Hepatocyte (in vitro differentiated cells): ENCODE results near the gene MACROD2. TPM values are rescaled to one million over a fixed set of nuclear protein-coding genes. Genes with fewer than 3 reads are reported as not detected.

Source experiments
- DNase-seq: peaks from one replicate; pipeline ENCODE4 v3.0.0-alpha.2; 2016; ENCODE audit warnings: low spot score
- H2AFZ ChIP-seq: fragments of 200-600 bp; sonication (generic); 2 replicates; pipeline ENCODE4 v1.6.0; 2016; ENCODE audit warnings: antibody characterized with exemption, mild to moderate bottlenecking
- H3K27ac ChIP-seq: fragments of 200-600 bp; sonication (generic); 2 replicates; pipeline ENCODE4 v1.5.1; 2016; ENCODE audit warnings: mild to moderate bottlenecking
- H3K27me3 ChIP-seq: fragments of 200-600 bp; sonication (generic); 2 replicates; pipeline ENCODE4 v1.6.1; 2016
- H3K36me3 ChIP-seq: fragments of 200-600 bp; sonication (generic); replicated peaks from 2 replicates; pipeline ENCODE4 v1.5.1; 2016; ENCODE audit warnings: low read depth; ENCODE audit not compliant: insufficient read depth
- H3K4me1 ChIP-seq: fragments of 200-600 bp; sonication (generic); 2 replicates; pipeline ENCODE4 v1.5.1; 2016; ENCODE audit warnings: mild to moderate bottlenecking, moderate library complexity; ENCODE audit not compliant: insufficient read depth
- H3K4me2 ChIP-seq: fragments of 200-600 bp; sonication (generic); 2 replicates; pipeline ENCODE4 v1.6.0; 2016
- H3K4me3 ChIP-seq: fragments of 200-600 bp; sonication (generic); 2 replicates; pipeline ENCODE4 v1.5.1; 2016; ENCODE audit warnings: mild to moderate bottlenecking
- H3K79me2 ChIP-seq: fragments of 200-600 bp; sonication (generic); 2 replicates; pipeline ENCODE4 v1.6.0; 2017; ENCODE audit warnings: mild to moderate bottlenecking
- H3K9me2 ChIP-seq: fragments of 200-600 bp; sonication (generic); replicated peaks from 2 replicates; pipeline ENCODE4 v1.6.0; 2017; ENCODE audit warnings: mild to moderate bottlenecking; ENCODE audit not compliant: insufficient read depth
- H3K9me3 ChIP-seq: fragments of 200-600 bp; sonication (generic); 2 replicates; pipeline ENCODE4 v1.5.1; 2016; ENCODE audit warnings: low read depth, mild to moderate bottlenecking
- H4K20me1 ChIP-seq: fragments of 200-600 bp; sonication (generic); 2 replicates; pipeline ENCODE4 v1.6.0; 2016; ENCODE audit warnings: mild to moderate bottlenecking; ENCODE audit not compliant: insufficient read depth, poor library complexity, severe bottlenecking
- CTCF ChIP-seq: fragments of 200-600 bp; sonication (generic); IDR thresholded peaks from 2 replicates; pipeline ENCODE4 v1.5.1; 2016; ENCODE audit warnings: antibody characterized with exemption, mild to moderate bottlenecking; ENCODE audit not compliant: poor library complexity
- EZH2 ChIP-seq: fragments of 200-600 bp; sonication (generic); IDR thresholded peaks from 2 replicates; pipeline ENCODE4 v1.6.1; 2016; ENCODE audit warnings: antibody characterized with exemption, mild to moderate bottlenecking, borderline replicate concordance
- EZH2phosphoT487 ChIP-seq: fragments of 200-600 bp; sonication (generic); IDR thresholded peaks from one replicate; pipeline ENCODE4 v1.6.1; 2018; ENCODE audit warnings: antibody characterized with exemption, mild to moderate bottlenecking, low read depth, moderate library complexity; ENCODE audit not compliant: unreplicated experiment, severe bottlenecking
- WGBS: methylation state at CpG from one replicate; pipeline ENCODE4 v1.1.6; 2016; ENCODE audit warnings: low lambda C conversion rate; ENCODE audit errors: missing lambda C conversion rate; 5-methylcytosine and 5-hydroxymethylcytosine counted together
- polyA plus RNA-seq: library from polyadenylated mRNA; unstranded; fragments of >200 nt; fragmentation: Nextera tagmentation; extraction: Ambion mirVana; gene quantifications from 2 replicates; pipeline ENCODE4 v1.2.1, GENCODE V29; 2016
- total RNA-seq: library from RNA; depleted of rRNA; stranded (reverse); fragments of >200 nt; gene quantifications from 2 replicates; pipeline ENCODE4 v1.2.3, GENCODE V29; 2014

Gene MACROD2
- total and polyA plus RNA-seq, 2 experiments from 2014 or later = 2.4 to 3.1 TPM

DNA sequence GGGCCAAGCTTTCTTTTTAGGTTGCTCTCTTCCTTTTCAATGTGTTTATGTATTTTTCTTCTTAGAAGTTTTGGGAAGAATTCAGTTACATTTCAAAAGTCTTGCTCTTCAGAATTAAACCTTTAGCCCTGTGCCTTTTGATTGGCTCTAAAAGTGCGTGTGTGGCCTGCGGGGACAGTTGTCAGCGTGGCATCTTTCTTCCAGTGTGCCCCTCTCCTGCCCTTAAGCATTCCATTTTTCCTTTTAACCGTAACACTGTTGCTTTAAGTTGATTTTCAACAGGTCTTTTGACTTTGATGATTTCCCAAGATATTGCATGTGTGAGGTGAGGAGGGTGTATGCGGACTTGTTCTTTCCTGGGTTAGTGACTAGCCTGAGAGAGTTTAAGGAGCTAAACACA, 1341.2 kb downstream of the MACROD2 start:
- no peak overlapping the region for H3K27ac ChIP-seq
- WGBS = 88% methylated on average over 5 of the region's 5 CpGs
- no peak overlapping the region for H3K4me2 ChIP-seq
- DNase-seq = no peak
- no peaks in the 10 kb centered on the region for H3K79me2 ChIP-seq
- no peaks in the 10 kb centered on the region for H3K27me3 ChIP-seq
- no peaks in the 10 kb centered on the region for H4K20me1 ChIP-seq
- H3K4me3 ChIP-seq = no peak overlapping the region
- H3K9me3 ChIP-seq = no peaks in the 10 kb centered on the region
- H2AFZ ChIP-seq = no peak overlapping the region
- H3K9me2 ChIP-seq = no peaks in the 10 kb centered on the region
- no peaks in the 10 kb centered on the region for H3K4me1 ChIP-seq
- no peak for TF ChIP-seq EZH2phosphoT487
- TF ChIP-seq EZH2 = no peak
- TF ChIP-seq CTCF = no peak
- no peaks in the 10 kb centered on the region for H3K36me3 ChIP-seq

DNA sequence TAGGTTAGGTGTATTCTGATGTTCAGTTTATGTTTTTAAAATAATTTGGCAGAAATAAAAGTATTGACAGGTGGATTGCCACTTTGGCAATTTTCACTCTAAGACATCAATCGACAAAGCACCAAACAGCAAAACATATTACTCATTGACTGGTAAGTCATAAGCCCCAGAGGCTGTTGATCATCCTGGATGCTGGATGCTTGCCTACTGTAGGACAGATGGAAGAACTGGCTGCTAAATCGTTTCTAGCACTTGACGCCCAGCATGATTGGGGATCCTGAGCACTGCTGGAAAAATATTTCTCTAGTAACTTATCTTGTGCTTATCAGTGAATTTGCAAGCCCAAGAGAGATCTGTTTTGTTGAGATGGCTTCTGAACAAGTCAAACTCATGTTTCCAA, 1343.9 kb downstream of the MACROD2 start:
- no peak overlapping the region for H2AFZ ChIP-seq
- 88% methylated on average over 3 of the region's 3 CpGs for WGBS
- H3K27ac ChIP-seq = no peak overlapping the region
- H3K36me3 ChIP-seq = no peaks in the 10 kb centered on the region
- H3K27me3 ChIP-seq = no peaks in the 10 kb centered on the region
- H3K9me3 ChIP-seq = no peaks in the 10 kb centered on the region
- no peak overlapping the region for H3K4me2 ChIP-seq
- H3K79me2 ChIP-seq = no peaks in the 10 kb centered on the region
- no peak for TF ChIP-seq EZH2
- TF ChIP-seq EZH2phosphoT487 = no peak
- no peak for TF ChIP-seq CTCF
- DNase-seq = no peak
- H4K20me1 ChIP-seq = no peaks in the 10 kb centered on the region
- no peaks in the 10 kb centered on the region for H3K9me2 ChIP-seq
- no peak overlapping the region for H3K4me3 ChIP-seq
- no peaks in the 10 kb centered on the region for H3K4me1 ChIP-seq

GRCh38 chr20:15342991-15343523, 1347.7 kb downstream of the MACROD2 start:
- Histone ChIP-seq H3K4me3 (no peak overlapping the region), H3K79me2 (no peaks in the 10 kb centered on the region), H3K4me1 (no peaks in the 10 kb centered on the region), H3K9me2 (no peaks in the 10 kb centered on the region), H3K9me3 (no peaks in the 10 kb centered on the region), H4K20me1 (no peaks in the 10 kb centered on the region), H3K27me3 (no peaks in the 10 kb centered on the region), H3K27ac (no peak overlapping the region), H3K4me2 (no peak overlapping the region), H2AFZ (no peak overlapping the region), H3K36me3 (no peaks in the 10 kb centered on the region)
- TF ChIP-seq EZH2phosphoT487 (no peak), CTCF (no peak), EZH2 (no peak)
- WGBS = 80% methylated on average over 3 of the region's 3 CpGs
- no peak for DNase-seq

GRCh38 chr20:15345287-15345686, 1350.0 kb downstream of the MACROD2 start:
- H3K27me3 ChIP-seq = no peaks in the 10 kb centered on the region
- no peaks in the 10 kb centered on the region for H3K36me3 ChIP-seq
- no peaks in the 10 kb centered on the region for H3K9me2 ChIP-seq
- no peaks in the 10 kb centered on the region for H3K9me3 ChIP-seq
- H3K4me2 ChIP-seq = no peak overlapping the region
- no peak overlapping the region for H3K4me3 ChIP-seq
- H3K4me1 ChIP-seq = no peaks in the 10 kb centered on the region
- no peak overlapping the region for H3K27ac ChIP-seq
- H3K79me2 ChIP-seq = no peaks in the 10 kb centered on the region
- TF ChIP-seq EZH2phosphoT487 (no peak), CTCF (no peak), EZH2 (no peak)
- no peaks in the 10 kb centered on the region for H4K20me1 ChIP-seq
- DNase-seq = no peak
- no peak overlapping the region for H2AFZ ChIP-seq
- 98% methylated on average over 2 of the region's 2 CpGs for WGBS
